HG02759 (cell line): ENCODE measurements around the gene SLC25A15.

ENCODE experiments used
- ATAC-seq: cut with Tn5 transposase; IDR thresholded peaks from one replicate; pipeline ENCODE4 v1.9.1; 2021; ENCODE audit warnings: mild to moderate bottlenecking, moderate library complexity; ENCODE audit not compliant: unreplicated experiment

SLC25A15 gene

GRCh38 chr13:40789275-40790153 is at the start of gene SLC25A15:
Gene SLC25A15, plus strand, starts transcription at chr13:40789611. Its CDS starts 3,616 bp downstream, at chr13:40793227.
- ATAC-seq: peak; percentile 93

GRCh38 chr13:40749327-40749726 is 40.1 kb upstream of the SLC25A15 start:
- ATAC-seq: no peak

GRCh38 chr13:40755082-40755700 is 34.2 kb upstream of the SLC25A15 start:
- ATAC-seq: no peak

GRCh38 chr13:40756042-40756441 is 33.4 kb upstream of the SLC25A15 start:
- no peak for ATAC-seq

GRCh38 chr13:40758811-40759210 is 30.6 kb upstream of the SLC25A15 start:
- peak; percentile 54 for ATAC-seq

GRCh38 chr13:40762849-40763248 is 26.6 kb upstream of the SLC25A15 start:
- ATAC-seq: no peak

- no peak for ATAC-seq
Measured at GRCh38 chr13:40764587-40765403, 24.6 kb upstream of the SLC25A15 start.

- ATAC-seq: no peak
Measured at GRCh38 chr13:40765602-40766001, 23.8 kb upstream of the SLC25A15 start.

- ATAC-seq: no peak
Measured at GRCh38 chr13:40769970-40770369, 19.4 kb upstream of the SLC25A15 start.

GRCh38 chr13:40770609-40770933 is 18.8 kb upstream of the SLC25A15 start:
- ATAC-seq: no peak

GRCh38 chr13:40770934-40771618 is 18.3 kb upstream of the SLC25A15 start, which contains the start of gene MRPS31:
Gene MRPS31, minus strand, starts transcription at chr13:40771190. Its CDS starts 54 bp downstream, at chr13:40771136.
- peak; percentile 98 for ATAC-seq

- ATAC-seq: no peak
Measured at GRCh38 chr13:40772765-40773473, 16.5 kb upstream of the SLC25A15 start.

GRCh38 chr13:40774672-40775071 is 14.7 kb upstream of the SLC25A15 start:
- no peak for ATAC-seq

GRCh38 chr13:40776232-40776631 is 13.2 kb upstream of the SLC25A15 start:
- ATAC-seq: no peak

GRCh38 chr13:40776681-40777165 is 12.7 kb upstream of the SLC25A15 start:
- ATAC-seq: peak; percentile 67

- peak; percentile 82 for ATAC-seq
Measured at GRCh38 chr13:40777166-40777808, 12.1 kb upstream of the SLC25A15 start.

GRCh38 chr13:40777809-40778175 is 11.6 kb upstream of the SLC25A15 start:
- ATAC-seq: no peak

GRCh38 chr13:40779049-40779448 is 10.4 kb upstream of the SLC25A15 start:
- ATAC-seq: no peak

GRCh38 chr13:40779796-40780285 is 9.6 kb upstream of the SLC25A15 start:
- ATAC-seq: no peak
